Measurements from ENCODE around the gene CTBS. TPM values are rescaled to one million over a fixed set of nuclear protein-coding genes. Genes with fewer than 3 reads are reported as not detected.
"Not testable (repeated sequence)": the region's sequence is repeated elsewhere in the genome, so short reads cannot be mapped to it uniquely, and the experiment has no call there.

CTBS gene
- total RNA-seq, 4 donors from 2014 or later: 15.1 to 16.9 (median 15.5) TPM

GRCh38 chr1:84508510-84508909 lies 65.7 kb downstream of the CTBS start:
- no peak overlapping the region for H3K4me3 ChIP-seq (ENCODE audit: low read depth, poor library complexity, severe bottlenecking)
- intact Hi-C loops (cut with DNase I; ENCODE audit: low total_unique reads): no loop called here
- TF ChIP-seq POLR2A (IDR thresholded peaks at IDR 0.05): no peak
- TF ChIP-seq, protein P1, sequence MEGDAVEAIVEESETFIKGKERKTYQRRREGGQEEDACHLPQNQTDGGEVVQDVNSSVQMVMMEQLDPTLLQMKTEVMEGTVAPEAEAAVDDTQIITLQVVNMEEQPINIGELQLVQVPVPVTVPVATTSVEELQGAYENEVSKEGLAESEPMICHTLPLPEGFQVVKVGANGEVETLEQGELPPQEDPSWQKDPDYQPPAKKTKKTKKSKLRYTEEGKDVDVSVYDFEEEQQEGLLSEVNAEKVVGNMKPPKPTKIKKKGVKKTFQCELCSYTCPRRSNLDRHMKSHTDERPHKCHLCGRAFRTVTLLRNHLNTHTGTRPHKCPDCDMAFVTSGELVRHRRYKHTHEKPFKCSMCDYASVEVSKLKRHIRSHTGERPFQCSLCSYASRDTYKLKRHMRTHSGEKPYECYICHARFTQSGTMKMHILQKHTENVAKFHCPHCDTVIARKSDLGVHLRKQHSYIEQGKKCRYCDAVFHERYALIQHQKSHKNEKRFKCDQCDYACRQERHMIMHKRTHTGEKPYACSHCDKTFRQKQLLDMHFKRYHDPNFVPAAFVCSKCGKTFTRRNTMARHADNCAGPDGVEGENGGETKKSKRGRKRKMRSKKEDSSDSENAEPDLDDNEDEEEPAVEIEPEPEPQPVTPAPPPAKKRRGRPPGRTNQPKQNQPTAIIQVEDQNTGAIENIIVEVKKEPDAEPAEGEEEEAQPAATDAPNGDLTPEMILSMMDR (IDR thresholded peaks at IDR 0.05): no peak
- DNase-seq (ENCODE audit: low spot score in 2 of 2): no peak
- WGBS, 2 donors: 95 to 100% methylated on average over 1 of the region's 1 CpG

GRCh38 chr1:84507887-84508286 lies 66.4 kb downstream of the CTBS start:
- intact Hi-C loops (cut with DNase I; ENCODE audit: low total_unique reads); H3K4me3 ChIP-seq (ENCODE audit: low read depth, poor library complexity, severe bottlenecking); DNase-seq (ENCODE audit: low spot score in 2 of 2): not testable (repeated sequence)
- WGBS, 2 donors: 93 to 94% methylated on average over 14 of the region's 14 CpGs

DNA sequence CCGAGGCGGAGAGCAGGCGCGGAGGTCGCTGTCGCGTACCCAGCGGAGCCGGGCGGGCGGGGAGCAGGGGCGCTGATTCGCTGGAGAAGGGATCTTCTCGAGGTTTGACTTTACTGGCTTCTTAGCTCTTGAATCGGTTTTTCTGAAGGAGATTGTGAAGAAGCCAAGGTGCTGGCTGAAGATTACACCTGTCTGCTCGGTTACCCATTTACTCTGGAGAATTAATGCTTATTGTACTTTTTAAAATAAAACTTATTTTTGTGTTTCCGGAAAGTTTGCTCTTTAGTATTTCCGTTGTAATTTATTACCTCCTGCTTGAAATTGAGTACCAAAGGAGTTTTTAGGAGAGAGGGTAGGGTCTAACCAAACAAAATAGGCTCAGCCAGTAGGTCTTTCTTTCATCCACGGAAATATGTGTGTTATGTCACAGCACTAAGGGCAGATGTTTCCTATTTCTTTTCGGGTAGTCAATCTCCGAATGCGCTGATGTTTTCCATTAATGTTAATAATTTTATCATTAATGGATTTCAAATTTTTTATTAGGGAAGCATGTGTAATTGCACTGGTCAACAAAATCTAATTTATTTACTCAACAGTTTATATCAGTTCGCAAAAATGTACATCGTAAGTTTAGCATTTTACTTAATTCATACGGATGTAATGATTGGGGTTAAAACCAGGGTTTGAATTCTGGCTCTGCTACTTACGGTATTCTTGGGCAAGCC lies 67.3 kb downstream of the CTBS start:
- H3K4me3 ChIP-seq (ENCODE audit: low read depth, poor library complexity, severe bottlenecking): peak overlapping the region; percentile 69
- intact Hi-C loops (cut with DNase I; ENCODE audit: low total_unique reads): no loop called here
- TF ChIP-seq POLR2A (IDR thresholded peaks at IDR 0.05): no peak
- TF ChIP-seq, protein P1 (IDR thresholded peaks at IDR 0.05): no peak
- no peak for DNase-seq (ENCODE audit: low spot score in 2 of 2)
- WGBS, 2 donors: 18 to 20% methylated on average over 22 to 24 of the region's 26 CpGs

GRCh38 chr1:84506002-84506728 lies 68.1 kb downstream of the CTBS start, which contains the start of the genes GNG5 and SPATA1:
Gene GNG5, minus strand, starts transcription at chr1:84506581. Its CDS starts 490 bp downstream, at chr1:84506091.
Gene SPATA1, plus strand, starts transcription at chr1:84506386. Its CDS starts 9,974 bp downstream, at chr1:84516360.
- DNase-seq (ENCODE audit: low spot score in 2 of 2): peak; percentile 97 to 100
- WGBS, 2 donors: 0% methylated on average over 32 to 52 of the region's 60 CpGs
- intact Hi-C loops (cut with DNase I; ENCODE audit: low total_unique reads): no loop called here

GRCh38 chr1:84505493-84506001 lies 68.7 kb downstream of the CTBS start:
- DNase-seq (ENCODE audit: low spot score in 2 of 2): peak in 1 of 2 donors; percentile 29

More at GRCh38 chr1:84506002-84506728, 68.1 kb downstream of the CTBS start, which contains the start of the genes GNG5 and SPATA1:
- TF ChIP-seq, protein P1 (IDR thresholded peaks at IDR 0.05): no peak
- no peak for TF ChIP-seq POLR2A (IDR thresholded peaks at IDR 0.05)
- H3K4me3 ChIP-seq (ENCODE audit: low read depth, poor library complexity, severe bottlenecking): peak within 1 kb of the TSS; percentile 69

More at GRCh38 chr1:84505493-84506001, 68.7 kb downstream of the CTBS start:
- 0 to 1% methylated on average over 23 to 44 of the region's 47 CpGs for WGBS, 2 donors
- intact Hi-C loops (cut with DNase I; ENCODE audit: low total_unique reads): no loop called here
- TF ChIP-seq, protein P1 (IDR thresholded peaks at IDR 0.05): no peak
- no peak for TF ChIP-seq POLR2A (IDR thresholded peaks at IDR 0.05)
- peak overlapping the region; percentile 69 for H3K4me3 ChIP-seq (ENCODE audit: low read depth, poor library complexity, severe bottlenecking)
